GM19455 (cell line): ENCODE measurements around the gene MAP4K4.

Experiments used
- ATAC-seq: cut with Tn5 transposase; IDR thresholded peaks from one replicate; pipeline ENCODE4 v1.9.1; 2021; ENCODE audit not compliant: unreplicated experiment

Gene MAP4K4

GRCh38 chr2:101692041-101692440 is 5.5 kb upstream of the MAP4K4 start:
- ATAC-seq, result no peak

- no peak for ATAC-seq
Observed at GRCh38 chr2:101692766-101693165, 4.7 kb upstream of the MAP4K4 start.

GRCh38 chr2:101693991-101694588 is 3.4 kb upstream of the MAP4K4 start:
- no peak for ATAC-seq

- ATAC-seq, result no peak
Observed at GRCh38 chr2:101696272-101697123, 1.0 kb upstream of the MAP4K4 start.

GRCh38 chr2:101698014-101698843 is 722 bp downstream of the MAP4K4 start:
- ATAC-seq, result peak; percentile 42

GRCh38 chr2:101698844-101699754 is 1.6 kb downstream of the MAP4K4 start:
- ATAC-seq, result no peak

- no peak for ATAC-seq
Observed at GRCh38 chr2:101699755-101700461, 2.4 kb downstream of the MAP4K4 start.

- no peak for ATAC-seq
Observed at GRCh38 chr2:101704046-101704466, 6.5 kb downstream of the MAP4K4 start.

- ATAC-seq, result no peak
Observed at GRCh38 chr2:101704816-101705578, 7.5 kb downstream of the MAP4K4 start.

- ATAC-seq, result no peak
Observed at GRCh38 chr2:101706121-101706818, 8.8 kb downstream of the MAP4K4 start.

GRCh38 chr2:101706819-101707177 is 9.3 kb downstream of the MAP4K4 start:
- ATAC-seq, result no peak

- ATAC-seq, result no peak
Observed at GRCh38 chr2:101710036-101710435, 12.5 kb downstream of the MAP4K4 start.

GRCh38 chr2:101710471-101711318 is 13.2 kb downstream of the MAP4K4 start:
- ATAC-seq, result no peak

- no peak for ATAC-seq
Observed at GRCh38 chr2:101714118-101714517, 16.6 kb downstream of the MAP4K4 start.

- peak; percentile 68 for ATAC-seq
Observed at GRCh38 chr2:101717071-101717845, 19.8 kb downstream of the MAP4K4 start.

- no peak for ATAC-seq
Observed at GRCh38 chr2:101718479-101718878, 21.0 kb downstream of the MAP4K4 start.

- ATAC-seq, result no peak
Observed at GRCh38 chr2:101718993-101719571, 21.6 kb downstream of the MAP4K4 start.
